K562 (cell line): Measurements from ENCODE around the gene DIS3L2. TPM values are rescaled to one million over a fixed set of nuclear protein-coding genes. Genes with fewer than 3 reads are reported as not detected.

Experiments
- ATAC-seq: fragments of 200-7000 bp; cut with Tn5 transposase; 3 replicates; pipeline ENCODE4 v1.9.1; 2020; ENCODE audit warnings: moderate library complexity
- BruUV-seq: library from RNA; stranded (reverse); fragments of 400-500 nt; replicated peaks from 2 replicates; lab custom pipeline; 2021; lab: Mats Ljungman, UMichigan
- CTCF ChIA-PET: fragments of 300-600 bp; formaldehyde crosslinking; extraction: SDS; loops from one replicate; lab custom pipeline; 2021; ENCODE audit warnings: low intra/inter-chr PET ratio; lab: Yijun Ruan, JAX
- POLR2A ChIA-PET: fragments of 300-600, 350-650 bp; sonication (Branson Sonifier 250); formaldehyde crosslinking; extraction: SDS; loops from one replicate; lab custom pipeline; 2021; ENCODE audit warnings: antibody characterized with exemption, inconsistent platforms; lab: Yijun Ruan, JAX
- DNase-seq, 4 experiments: peaks; one replicate each; pipeline versions ENCODE4 v3.0.0 to v3.0.0-alpha.2; 2011 to 2018; ENCODE audit warnings: low spot score in 3 of 4, mixed read lengths in 3 of 4; ENCODE audit errors: extremely low read depth in 1 of 4
- FAIRE-seq: peaks from 2 replicates; lab custom pipeline; 2011; peaks lifted over from hg19 to GRCh38; lab: Jason Lieb, UNC
- H2AFZ ChIP-seq: 2 replicates; pipeline ENCODE4 v1.6.0; 2011; ENCODE audit warnings: low read depth, low read length, control low read depth, inconsistent platforms
- H3K27ac ChIP-seq: fragments of 200-600 bp; 3 replicates; pipeline ENCODE4 v1.8.0; 2011; ENCODE audit warnings: low read depth, mild to moderate bottlenecking, control low read depth, inconsistent platforms, low read length, moderate library complexity, mixed read lengths; ENCODE audit errors: extremely low read depth
- H3K27me3 ChIP-seq, 2 experiments: fragments of 300-600 bp in 1 of 2; 2 replicates in 1 of 2; 3 replicates in 1 of 2; pipeline versions ENCODE4 v1.6.0 to v1.8.0; 2011; ENCODE audit warnings: inconsistent platforms in 2 of 2, low read length in 2 of 2, mild to moderate bottlenecking in 1 of 2, mixed read lengths in 1 of 2, moderate library complexity in 1 of 2; ENCODE audit not compliant: control insufficient read depth in 2 of 2, insufficient read depth in 2 of 2
- H3K36me3 ChIP-seq: fragments of 300-600 bp; 3 replicates; pipeline ENCODE4 v1.8.0; 2011; ENCODE audit warnings: mild to moderate bottlenecking, low read length, inconsistent platforms; ENCODE audit not compliant: control insufficient read depth, insufficient read depth
- H3K4me1 ChIP-seq, 2 experiments: fragments of 200-600 bp in 1 of 2; replicated peaks in 1 of 2; 2 replicates in 1 of 2; 3 replicates in 1 of 2; pipeline versions ENCODE4 v1.5.1 to v1.8.0; 2011; ENCODE audit warnings: inconsistent platforms in 2 of 2, low read length in 2 of 2, mild to moderate bottlenecking in 1 of 2, mixed read lengths in 1 of 2, moderate library complexity in 1 of 2; ENCODE audit not compliant: control insufficient read depth in 2 of 2, insufficient read depth in 2 of 2
- H3K4me2 ChIP-seq: 2 replicates; pipeline ENCODE4 v1.6.1; 2011; ENCODE audit warnings: low read length, control low read depth, inconsistent platforms, mixed read lengths; ENCODE audit not compliant: insufficient read depth
- H3K4me3 ChIP-seq: fragments of 200-600 bp; sonication (generic), shearing (Covaris generic); 2 replicates; pipeline ENCODE4 v1.5.1; 2016; ENCODE audit warnings: control low read depth, inconsistent platforms
- H3K79me2 ChIP-seq: fragments of 200-600 bp; 3 replicates; pipeline ENCODE4 v1.8.0; 2011; ENCODE audit warnings: low read length, inconsistent platforms; ENCODE audit not compliant: control insufficient read depth, insufficient read depth
- H3K9ac ChIP-seq, 2 experiments: 2 replicates each; pipeline versions ENCODE4 v1.6.0 to v1.6.1; 2011; ENCODE audit warnings: low read depth in 2 of 2, low read length in 2 of 2, control low read depth in 1 of 2, inconsistent platforms in 1 of 2, mild to moderate bottlenecking in 1 of 2, mixed read lengths in 1 of 2; ENCODE audit not compliant: insufficient read depth in 1 of 2
- H3K9me1 ChIP-seq: one replicate; pipeline ENCODE4 v1.6.0; 2011; ENCODE audit warnings: inconsistent platforms, mild to moderate bottlenecking, low read length, moderate library complexity; ENCODE audit not compliant: control insufficient read depth, insufficient read depth
- H3K9me3 ChIP-seq: replicated peaks from 2 replicates; pipeline ENCODE4 v1.5.1; 2011; ENCODE audit warnings: low read depth, low read length, inconsistent platforms; ENCODE audit not compliant: control insufficient read depth, insufficient read depth
- H4K20me1 ChIP-seq: replicated peaks from 2 replicates; pipeline ENCODE4 v1.6.1; 2011; ENCODE audit warnings: low read length, inconsistent platforms, mixed read lengths; ENCODE audit not compliant: control insufficient read depth, insufficient read depth
- DNMT1 ChIP-seq: fragments of 450-650 bp; IDR thresholded peaks from 2 replicates; pipeline ENCODE4 v1.6.1; 2016; ENCODE audit warnings: antibody characterized with exemption, mild to moderate bottlenecking
- FOXA3 ChIP-seq, 2 experiments: fragments of 450-650 bp in 1 of 2; sonication (generic) in 1 of 2; formaldehyde crosslinking; IDR thresholded peaks in 1 of 2; conservative IDR thresholded peaks in 1 of 2; 2 replicates each; pipeline versions ENCODE4 v1.4.0 to v1.8.0; 2020 to 2022; ENCODE audit warnings: mild to moderate bottlenecking in 2 of 2, missing genetic modification reagents in 1 of 2
- LCOR ChIP-seq: sonication (generic); formaldehyde crosslinking; IDR thresholded peaks from 2 replicates; pipeline ENCODE4 v1.8.0; 2022; ENCODE audit warnings: mild to moderate bottlenecking, missing genetic modification reagents
- MIER1 ChIP-seq: fragments of 450-650 bp; IDR thresholded peaks from 2 replicates; pipeline ENCODE4 v1.6.1; 2016; ENCODE audit warnings: antibody characterized with exemption, mild to moderate bottlenecking, low read depth
- NR3C1 ChIP-seq: sonication (generic); formaldehyde crosslinking; IDR thresholded peaks from 2 replicates; pipeline ENCODE4 v1.8.1; 2022; ENCODE audit warnings: missing genetic modification reagents
- RBFOX2 ChIP-seq: fragments of 200-400 bp; formaldehyde crosslinking; IDR thresholded peaks from 2 replicates; pipeline ENCODE4 v1.6.1; 2017; ENCODE audit warnings: low read depth, mild to moderate bottlenecking, low read length, moderate library complexity
- ZNF121 ChIP-seq: sonication (generic); formaldehyde crosslinking; conservative IDR thresholded peaks from 2 replicates; pipeline ENCODE4 v1.8.0; 2022; ENCODE audit warnings: missing genetic modification reagents
- WGBS: fragments of 100-300 bp; shearing (Covaris generic); methylation state at CpG from one replicate; pipeline ENCODE4 v1.1.6; 2016; ENCODE audit warnings: low coverage, mixed read lengths; ENCODE audit not compliant: insufficient coverage; ENCODE audit errors: missing lambda C conversion rate; 5-methylcytosine and 5-hydroxymethylcytosine counted together
- in situ Hi-C: fragments of 300-500 bp; cut with MboI; formaldehyde crosslinking; loops from 4 replicates; pipeline ENCODE4 v1.15.0; 2018; ENCODE audit warnings: inconsistent platforms, mixed read lengths
- intact Hi-C: fragments of 100-400 bp; cut with micrococcal nuclease; formaldehyde crosslinking; loops from 2 replicates; pipeline ENCODE4 v1.14.2; 2022
- polyA plus RNA-seq, 8 experiments: library from polyadenylated mRNA; depleted of rRNA in 4 of 8; stranded (reverse) in 5 of 8; unstranded in 3 of 8; fragments of >200 nt; fragmentation: Nextera tagmentation in 2 of 8; fragmentation: Illumina TruSeq in 1 of 8; extraction: Ambion mirVana in 2 of 8; extraction: Trizol in 1 of 8; gene quantifications; 2 replicates each; pipeline versions ENCODE4 v1.2.1 to v1.2.3, GENCODE V29; 2011 to 2014; ENCODE audit warnings: inconsistent platforms in 1 of 8, missing spikeins in 1 of 8
- total RNA-seq, 7 experiments: library from RNA; depleted of rRNA in 6 of 7; stranded (reverse); fragments of >200 nt in 6 of 7; fragmentation: Illumina TruSeq in 2 of 7; extraction: Trizol in 2 of 7; gene quantifications; 2 replicates each; pipeline versions ENCODE4 v1.2.1 to v1.2.3, GENCODE V29; 2011 to 2021; ENCODE audit warnings: low replicate concordance in 1 of 7
- TF ChIP-seq, protein P1 (sequence below): fragments of 250-450 bp; sonication (Bioruptor Pico); IDR thresholded peaks from 2 replicates; pipeline ENCODE4 v1.4.0; 2020; ENCODE audit warnings: mild to moderate bottlenecking, moderate library complexity, borderline replicate concordance
- TF ChIP-seq, protein P2 (sequence below): fragments of 200-800 bp; sonication (Bioruptor generic); IDR thresholded peaks from 2 replicates; pipeline ENCODE4 v1.6.1; 2017; ENCODE audit warnings: missing genetic modification characterization, missing compliant biosample characterization
- TF ChIP-seq, protein P3 (sequence below): fragments of 450-650 bp; formaldehyde crosslinking; IDR thresholded peaks from 2 replicates; pipeline ENCODE4 v1.4.0; 2022; ENCODE audit warnings: missing genetic modification characterization

DIS3L2 gene
- total and polyA plus RNA-seq, 9 of the 15 experiments (the other 6 are each of a cell fraction or from before 2014, with no cell fraction given): 1.5 to 19.2 (median 11.2) TPM

DNA sequence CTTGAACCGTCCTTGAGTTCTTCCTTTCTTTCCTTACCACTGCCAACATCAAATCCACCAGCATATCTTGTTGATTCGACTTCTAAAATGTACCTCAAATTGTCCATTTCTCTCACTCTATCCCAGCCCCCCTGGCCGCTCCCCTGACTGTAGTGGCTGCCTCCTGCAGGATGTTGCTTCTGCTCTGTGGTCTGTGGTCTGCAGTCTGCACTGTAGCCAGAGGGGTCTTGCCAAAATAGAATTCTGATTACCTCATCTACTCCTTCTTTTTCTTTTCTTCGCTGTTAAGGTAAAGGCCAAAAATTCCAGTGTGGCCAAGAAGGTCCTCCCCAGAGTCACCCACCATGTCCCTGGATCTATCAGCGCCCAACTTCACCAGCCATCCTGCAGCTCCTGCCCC lies 337.6 kb downstream of the DIS3L2 start:
- Histone ChIP-seq H3K27ac (no peak overlapping the region), H3K4me2 (no peak overlapping the region), H3K9me3 (no peaks in the 10 kb centered on the region), H3K9me1 (no peaks in the 10 kb centered on the region), H4K20me1 (no peaks in the 10 kb centered on the region), H3K27me3 (no peaks in the 10 kb centered on the region), H3K4me1 (no peaks in the 10 kb centered on the region), H3K79me2 (no peaks in the 10 kb centered on the region), H3K4me3 (no peak overlapping the region), H2AFZ (no peak overlapping the region), H3K9ac (no peak overlapping the region), H3K36me3 (no peaks in the 10 kb centered on the region; the same call in 2 of the 3 replicates)
- WGBS: 52% methylated on average over 4 of the region's 5 CpGs
- intact Hi-C loops: no loop called here
- ATAC-seq (no peak), FAIRE-seq (no peak), DNase-seq (no peak)
- in situ Hi-C loops: loop anchor here (10.0 kb wide), 1 partner anchor 394 kb away; no protein-coding TSS in a partner anchor
- ChIA-PET CTCF (no interaction called here), POLR2A (interaction anchor here (0.6 kb wide), 1 partner anchor 11 kb away, joined by 3 read pairs; no protein-coding TSS in a partner anchor)
- BruUV-seq: no TSS peak
- TF ChIP-seq ZNF121 (CRISPR knock-in tag) (no peak), NR3C1 (CRISPR knock-in tag) (no peak), DNMT1 (no peak), FOXA3 (CRISPR knock-in tag; conservative IDR thresholded peaks at IDR 0.05 in 1 of 2, IDR thresholded peaks at IDR 0.05 in 1 of 2) (no peak), RBFOX2 (no peak), LCOR (CRISPR knock-in tag) (no peak), MIER1 (no peak)
- TF ChIP-seq, protein P1, sequence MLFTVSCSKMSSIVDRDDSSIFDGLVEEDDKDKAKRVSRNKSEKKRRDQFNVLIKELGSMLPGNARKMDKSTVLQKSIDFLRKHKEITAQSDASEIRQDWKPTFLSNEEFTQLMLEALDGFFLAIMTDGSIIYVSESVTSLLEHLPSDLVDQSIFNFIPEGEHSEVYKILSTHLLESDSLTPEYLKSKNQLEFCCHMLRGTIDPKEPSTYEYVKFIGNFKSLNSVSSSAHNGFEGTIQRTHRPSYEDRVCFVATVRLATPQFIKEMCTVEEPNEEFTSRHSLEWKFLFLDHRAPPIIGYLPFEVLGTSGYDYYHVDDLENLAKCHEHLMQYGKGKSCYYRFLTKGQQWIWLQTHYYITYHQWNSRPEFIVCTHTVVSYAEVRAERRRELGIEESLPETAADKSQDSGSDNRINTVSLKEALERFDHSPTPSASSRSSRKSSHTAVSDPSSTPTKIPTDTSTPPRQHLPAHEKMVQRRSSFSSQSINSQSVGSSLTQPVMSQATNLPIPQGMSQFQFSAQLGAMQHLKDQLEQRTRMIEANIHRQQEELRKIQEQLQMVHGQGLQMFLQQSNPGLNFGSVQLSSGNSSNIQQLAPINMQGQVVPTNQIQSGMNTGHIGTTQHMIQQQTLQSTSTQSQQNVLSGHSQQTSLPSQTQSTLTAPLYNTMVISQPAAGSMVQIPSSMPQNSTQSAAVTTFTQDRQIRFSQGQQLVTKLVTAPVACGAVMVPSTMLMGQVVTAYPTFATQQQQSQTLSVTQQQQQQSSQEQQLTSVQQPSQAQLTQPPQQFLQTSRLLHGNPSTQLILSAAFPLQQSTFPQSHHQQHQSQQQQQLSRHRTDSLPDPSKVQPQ (CRISPR knock-in tag): no peak
- TF ChIP-seq, protein P2, sequence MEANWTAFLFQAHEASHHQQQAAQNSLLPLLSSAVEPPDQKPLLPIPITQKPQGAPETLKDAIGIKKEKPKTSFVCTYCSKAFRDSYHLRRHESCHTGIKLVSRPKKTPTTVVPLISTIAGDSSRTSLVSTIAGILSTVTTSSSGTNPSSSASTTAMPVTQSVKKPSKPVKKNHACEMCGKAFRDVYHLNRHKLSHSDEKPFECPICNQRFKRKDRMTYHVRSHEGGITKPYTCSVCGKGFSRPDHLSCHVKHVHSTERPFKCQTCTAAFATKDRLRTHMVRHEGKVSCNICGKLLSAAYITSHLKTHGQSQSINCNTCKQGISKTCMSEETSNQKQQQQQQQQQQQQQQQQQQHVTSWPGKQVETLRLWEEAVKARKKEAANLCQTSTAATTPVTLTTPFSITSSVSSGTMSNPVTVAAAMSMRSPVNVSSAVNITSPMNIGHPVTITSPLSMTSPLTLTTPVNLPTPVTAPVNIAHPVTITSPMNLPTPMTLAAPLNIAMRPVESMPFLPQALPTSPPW: no peak
- TF ChIP-seq, protein P3, sequence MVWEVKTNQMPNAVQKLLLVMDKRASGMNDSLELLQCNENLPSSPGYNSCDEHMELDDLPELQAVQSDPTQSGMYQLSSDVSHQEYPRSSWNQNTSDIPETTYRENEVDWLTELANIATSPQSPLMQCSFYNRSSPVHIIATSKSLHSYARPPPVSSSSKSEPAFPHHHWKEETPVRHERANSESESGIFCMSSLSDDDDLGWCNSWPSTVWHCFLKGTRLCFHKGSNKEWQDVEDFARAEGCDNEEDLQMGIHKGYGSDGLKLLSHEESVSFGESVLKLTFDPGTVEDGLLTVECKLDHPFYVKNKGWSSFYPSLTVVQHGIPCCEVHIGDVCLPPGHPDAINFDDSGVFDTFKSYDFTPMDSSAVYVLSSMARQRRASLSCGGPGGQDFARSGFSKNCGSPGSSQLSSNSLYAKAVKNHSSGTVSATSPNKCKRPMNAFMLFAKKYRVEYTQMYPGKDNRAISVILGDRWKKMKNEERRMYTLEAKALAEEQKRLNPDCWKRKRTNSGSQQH (CRISPR knock-in tag): no peak
